Trophoblast cell (in vitro differentiated cells and primary cell): ENCODE results near the gene ENTPD2.

Source experiments
- DNase-seq, 2 donors: peaks; one replicate each; pipeline ENCODE4 v3.0.0-alpha.2; 2016
- H2AFZ ChIP-seq: 2 replicates; pipeline ENCODE4 v1.6.1; 2013; ENCODE audit warnings: low read length, moderate library complexity, mild to moderate bottlenecking; ENCODE audit not compliant: insufficient read depth, poor library complexity
- H2AK5ac ChIP-seq: 2 replicates; pipeline ENCODE4 v1.6.1; 2013; ENCODE audit warnings: mild to moderate bottlenecking, low read length
- H2BK120ac ChIP-seq: 2 replicates; pipeline ENCODE4 v1.6.1; 2013; ENCODE audit warnings: low read length, mild to moderate bottlenecking, moderate library complexity; ENCODE audit not compliant: insufficient read depth, poor library complexity
- H2BK12ac ChIP-seq: 2 replicates; pipeline ENCODE4 v1.6.1; 2013; ENCODE audit warnings: mild to moderate bottlenecking, low read length, moderate library complexity
- H2BK5ac ChIP-seq: 2 replicates; pipeline ENCODE4 v1.6.1; 2013; ENCODE audit warnings: low read length, low read depth, moderate library complexity, mild to moderate bottlenecking; ENCODE audit not compliant: poor library complexity
- H3K14ac ChIP-seq: 2 replicates; pipeline ENCODE4 v1.6.1; 2013; ENCODE audit warnings: mild to moderate bottlenecking, low read length
- H3K18ac ChIP-seq: 2 replicates; pipeline ENCODE4 v1.6.1; 2013; ENCODE audit warnings: mild to moderate bottlenecking, low read length
- H3K23ac ChIP-seq: 2 replicates; pipeline ENCODE4 v1.6.1; 2013; ENCODE audit warnings: low read length
- H3K27ac ChIP-seq: 2 replicates; pipeline ENCODE4 v1.5.1; 2013; ENCODE audit warnings: low read depth, mild to moderate bottlenecking, inconsistent platforms, low read length, moderate library complexity
- H3K27me3 ChIP-seq: 2 replicates; pipeline ENCODE4 v1.6.1; 2013; ENCODE audit warnings: inconsistent platforms, mild to moderate bottlenecking, low read length, moderate library complexity; ENCODE audit not compliant: insufficient read depth
- H3K36me3 ChIP-seq, 2 experiments: 1 replicate in 1 of 2; 2 replicates in 1 of 2; pipeline ENCODE4 v1.6.1; 2013; ENCODE audit warnings: low read length in 2 of 2, mild to moderate bottlenecking in 2 of 2, moderate library complexity in 1 of 2; ENCODE audit not compliant: insufficient read depth in 2 of 2, control insufficient read depth in 1 of 2
- H3K4ac ChIP-seq: 2 replicates; pipeline ENCODE4 v1.6.1; 2013; ENCODE audit warnings: low read depth, mild to moderate bottlenecking, low read length, moderate library complexity
- H3K4me1 ChIP-seq, 2 experiments: 1 replicate in 1 of 2; 2 replicates in 1 of 2; pipeline ENCODE4 v1.6.1; 2013; ENCODE audit warnings: low read length in 2 of 2, mild to moderate bottlenecking in 2 of 2, moderate library complexity in 1 of 2; ENCODE audit not compliant: insufficient read depth in 2 of 2, control insufficient read depth in 1 of 2
- H3K4me2 ChIP-seq: 2 replicates; pipeline ENCODE4 v1.6.1; 2013; ENCODE audit warnings: inconsistent platforms, mild to moderate bottlenecking, low read length, moderate library complexity
- H3K4me3 ChIP-seq: 2 replicates; pipeline ENCODE4 v1.5.1; 2013; ENCODE audit warnings: mild to moderate bottlenecking, low read depth, low read length, inconsistent platforms
- H3K79me1 ChIP-seq: one replicate; pipeline ENCODE4 v1.6.1; 2013; ENCODE audit warnings: low read length
- H3K79me2 ChIP-seq: 2 replicates; pipeline ENCODE4 v1.6.1; 2013; ENCODE audit warnings: low read length, mild to moderate bottlenecking; ENCODE audit not compliant: control insufficient read depth, insufficient read depth, poor library complexity
- H3K9ac ChIP-seq: 2 replicates; pipeline ENCODE4 v1.6.1; 2013; ENCODE audit warnings: mild to moderate bottlenecking, low read length
- H3K9me3 ChIP-seq: 2 replicates; pipeline ENCODE4 v1.6.1; 2013; ENCODE audit warnings: low read depth, mild to moderate bottlenecking, control low read depth, inconsistent platforms, low read length; ENCODE audit not compliant: insufficient read depth
- H4K12ac ChIP-seq: 2 replicates; pipeline ENCODE4 v1.6.1; 2013; ENCODE audit warnings: low read depth, mild to moderate bottlenecking, low read length, moderate library complexity
- H4K8ac ChIP-seq: 2 replicates; pipeline ENCODE4 v1.6.1; 2013; ENCODE audit warnings: low read depth, mild to moderate bottlenecking, low read length, moderate library complexity
- H4K91ac ChIP-seq: one replicate; pipeline ENCODE4 v1.6.1; 2013; ENCODE audit warnings: low read depth, mild to moderate bottlenecking, low read length, moderate library complexity
- WGBS: extraction: QIAGEN DNeasy Blood & Tissue Kit; methylation state at CpG from one replicate; pipeline ENCODE4 v1.1.7; 2013; ENCODE audit warnings: missing lambda C conversion rate; ENCODE audit not compliant: insufficient read length, insufficient coverage; ENCODE audit errors: extremely low coverage; 5-methylcytosine and 5-hydroxymethylcytosine counted together

ENTPD2 gene

GRCh38 chr9:137026384-137026783 is 27.5 kb downstream of the ENTPD2 start:
- no peak overlapping the region for H3K9ac ChIP-seq
- no peak overlapping the region for H3K27ac ChIP-seq
- no peak overlapping the region for H3K4me3 ChIP-seq
- H3K18ac ChIP-seq: no peak overlapping the region
- no peak overlapping the region for H2AK5ac ChIP-seq
- H3K79me1 ChIP-seq: no peaks in the 10 kb centered on the region
- no CpG with 5 or more reads among the region's 2 CpGs for WGBS
- peaks cover 5% of the 10 kb centered on the region for H3K9me3 ChIP-seq
- no peak overlapping the region for H2BK12ac ChIP-seq
- no peak overlapping the region for H2AFZ ChIP-seq
- H3K79me2 ChIP-seq: no peaks in the 10 kb centered on the region
- no peak overlapping the region for H2BK120ac ChIP-seq
- H2BK5ac ChIP-seq: no peak overlapping the region
- H3K4me1 ChIP-seq: peaks cover 6 to 8% of the 10 kb centered on the region in 2 experiments
- no peak overlapping the region for H3K4me2 ChIP-seq
- H3K4ac ChIP-seq: no peak overlapping the region
- no peak overlapping the region for H3K14ac ChIP-seq
- peaks cover 9% of the 10 kb centered on the region for H3K27me3 ChIP-seq
- no peak overlapping the region for H3K23ac ChIP-seq
- no peak overlapping the region for H4K8ac ChIP-seq
- no peak for DNase-seq
- H4K12ac ChIP-seq: no peak overlapping the region
- no peaks in the 10 kb centered on the region for H3K36me3 ChIP-seq
- H4K91ac ChIP-seq: no peak overlapping the region

GRCh38 chr9:137025517-137025966 is 28.3 kb downstream of the ENTPD2 start:
- H3K9ac ChIP-seq: no peak overlapping the region
- no peak overlapping the region for H3K4ac ChIP-seq
- H2AFZ ChIP-seq: no peak overlapping the region
- H3K4me1 ChIP-seq: peaks cover 6 to 8% of the 10 kb centered on the region in 2 experiments
- H3K36me3 ChIP-seq: no peaks in the 10 kb centered on the region
- H3K4me3 ChIP-seq: no peak overlapping the region
- no peak overlapping the region for H3K14ac ChIP-seq
- no peak overlapping the region for H3K18ac ChIP-seq
- no CpG with 5 or more reads among the region's 21 CpGs for WGBS
- no peak overlapping the region for H2AK5ac ChIP-seq
- H3K4me2 ChIP-seq: no peak overlapping the region
- no peak overlapping the region for H2BK12ac ChIP-seq
- no peak overlapping the region for H2BK120ac ChIP-seq
- no peak overlapping the region for H3K23ac ChIP-seq
- no peaks in the 10 kb centered on the region for H3K79me2 ChIP-seq
- peaks cover 9% of the 10 kb centered on the region for H3K27me3 ChIP-seq
- H3K27ac ChIP-seq: no peak overlapping the region
- H4K12ac ChIP-seq: no peak overlapping the region
- no peak overlapping the region for H4K8ac ChIP-seq
- H3K9me3 ChIP-seq: peaks cover 7% of the 10 kb centered on the region
- no peaks in the 10 kb centered on the region for H3K79me1 ChIP-seq
- H2BK5ac ChIP-seq: no peak overlapping the region
- H4K91ac ChIP-seq: no peak overlapping the region
- DNase-seq: no peak

- H2BK12ac ChIP-seq: no peak overlapping the region
- H4K8ac ChIP-seq: no peak overlapping the region
- H2AFZ ChIP-seq: no peak overlapping the region
- no peaks in the 10 kb centered on the region for H3K79me1 ChIP-seq
- no peak overlapping the region for H2BK5ac ChIP-seq
- H2BK120ac ChIP-seq: no peak overlapping the region
- peaks cover 9% of the 10 kb centered on the region for H3K27me3 ChIP-seq
- peaks cover 2 to 6% of the 10 kb centered on the region in 2 experiments for H3K4me1 ChIP-seq
- H4K12ac ChIP-seq: no peak overlapping the region
- H3K18ac ChIP-seq: no peak overlapping the region
- no peak overlapping the region for H3K23ac ChIP-seq
- no peak overlapping the region for H3K9ac ChIP-seq
- no peaks in the 10 kb centered on the region for H3K79me2 ChIP-seq
- no peak overlapping the region for H3K14ac ChIP-seq
- H3K27ac ChIP-seq: no peak overlapping the region
- no peak overlapping the region for H3K4me2 ChIP-seq
- H4K91ac ChIP-seq: no peak overlapping the region
- WGBS: no CpG with 5 or more reads among the region's 15 CpGs
- H3K9me3 ChIP-seq: peaks cover 7% of the 10 kb centered on the region
- no peaks in the 10 kb centered on the region for H3K36me3 ChIP-seq
- no peak for DNase-seq
- H2AK5ac ChIP-seq: no peak overlapping the region
- H3K4ac ChIP-seq: no peak overlapping the region
- no peak overlapping the region for H3K4me3 ChIP-seq
Measured at GRCh38 chr9:137023583-137023991, 30.3 kb downstream of the ENTPD2 start.

GRCh38 chr9:137023157-137023556 is 30.7 kb downstream of the ENTPD2 start:
- peaks cover 0 to 2% of the 10 kb centered on the region in 2 experiments for H3K4me1 ChIP-seq
- no peak for DNase-seq
- no CpG with 5 or more reads among the region's 7 CpGs for WGBS

More at GRCh38 chr9:137023157-137023556, 30.7 kb downstream of the ENTPD2 start:
- H3K9me3 ChIP-seq: peaks cover 7% of the 10 kb centered on the region
- H2AK5ac ChIP-seq: no peak overlapping the region
- H4K8ac ChIP-seq: no peak overlapping the region
- no peak overlapping the region for H4K91ac ChIP-seq
- H3K23ac ChIP-seq: no peak overlapping the region
- no peak overlapping the region for H3K9ac ChIP-seq
- H3K27ac ChIP-seq: no peak overlapping the region
- H3K14ac ChIP-seq: no peak overlapping the region
- H3K4me3 ChIP-seq: no peak overlapping the region
- no peak overlapping the region for H3K4ac ChIP-seq
- no peaks in the 10 kb centered on the region for H3K79me1 ChIP-seq
- H2BK5ac ChIP-seq: no peak overlapping the region
- H3K27me3 ChIP-seq: peaks cover 9% of the 10 kb centered on the region
- no peak overlapping the region for H2AFZ ChIP-seq
- no peak overlapping the region for H3K4me2 ChIP-seq
- no peak overlapping the region for H3K18ac ChIP-seq
- no peak overlapping the region for H2BK12ac ChIP-seq
- H3K79me2 ChIP-seq: no peaks in the 10 kb centered on the region
- no peaks in the 10 kb centered on the region for H3K36me3 ChIP-seq
- no peak overlapping the region for H4K12ac ChIP-seq
- no peak overlapping the region for H2BK120ac ChIP-seq
